HCT116 (cell line): ENCODE results near the gene MRGPRX3. TPM values are rescaled to one million over a fixed set of nuclear protein-coding genes. Genes with fewer than 3 reads are reported as not detected.

ENCODE experiments used
- ATAC-seq: fragments of 200-7000 bp; cut with Tn5 transposase; 2 replicates; pipeline ENCODE4 v1.9.1; 2020; ENCODE audit warnings: mild to moderate bottlenecking, moderate library complexity
- BruUV-seq: library from RNA; stranded (reverse); fragments of 400-500 nt; replicated peaks from 2 replicates; lab custom pipeline; 2021; lab: Mats Ljungman, UMichigan
- CTCF ChIA-PET: fragments of 300-600 bp; sonication (Branson Sonifier 250); formaldehyde crosslinking; loops from one replicate; lab custom pipeline; 2021; ENCODE audit warnings: antibody characterized with exemption; lab: Charles Lee
- POLR2A ChIA-PET: fragments of 300-600, 350-600 bp; sonication (Branson Sonifier 250); formaldehyde crosslinking; loops from one replicate; lab custom pipeline; 2021; ENCODE audit warnings: antibody characterized with exemption; lab: Charles Lee
- RAD21 ChIA-PET, 2 experiments: fragments of 300-600 bp; sonication (Branson Sonifier 250); formaldehyde crosslinking; loops; one replicate each; lab custom pipeline; 2023; ENCODE audit warnings: low total read pairs in 2 of 2; ENCODE audit not compliant: uncharacterized antibody in 2 of 2, unreplicated experiment in 2 of 2, low non-redundant PET in 1 of 2; lab: Charles Lee
- DNase-seq: peaks from one replicate; pipeline ENCODE4 v3.0.0-alpha.2; 2010; ENCODE audit warnings: low read depth, low spot score
- H2AFZ ChIP-seq: fragments of 200-600 bp; shearing (Covaris generic), sonication (generic); 2 replicates; pipeline ENCODE4 v1.6.1; 2017; ENCODE audit warnings: low read depth, mixed run types, mixed read lengths, antibody characterized with exemption, low read length; ENCODE audit not compliant: poor library complexity, severe bottlenecking
- H3K27ac ChIP-seq: 2 replicates; pipeline ENCODE4 v1.5.1; 2012; ENCODE audit warnings: low read depth, low read length
- H3K27me3 ChIP-seq: fragments of 200-600 bp; sonication (generic); 2 replicates; pipeline ENCODE4 v1.6.1; 2016; ENCODE audit warnings: mixed run types, low read length, mixed read lengths; ENCODE audit not compliant: insufficient read depth
- H3K36me3 ChIP-seq, 2 experiments: fragments of 200-500 bp in 1 of 2; fragments of 200-600 bp in 1 of 2; sonication (Bioruptor generic) in 1 of 2; sonication (generic) in 1 of 2; 2 replicates each; pipeline versions ENCODE4 v1.5.1 to v1.6.1; 2014 to 2016; ENCODE audit warnings: low read length in 2 of 2, inconsistent platforms in 1 of 2, mixed read lengths in 1 of 2, mixed run types in 1 of 2; ENCODE audit not compliant: insufficient read depth in 2 of 2, control insufficient read depth in 1 of 2
- H3K4me1 ChIP-seq, 2 experiments: fragments of 200-600 bp in 1 of 2; sonication (generic) in 1 of 2; 2 replicates each; pipeline versions ENCODE4 v1.5.1 to v1.6.1; 2012 to 2017; ENCODE audit warnings: low read length in 2 of 2, inconsistent platforms in 1 of 2, mild to moderate bottlenecking in 1 of 2, mixed read lengths in 1 of 2, mixed run types in 1 of 2, moderate library complexity in 1 of 2; ENCODE audit not compliant: insufficient read depth in 2 of 2, control insufficient read depth in 1 of 2
- H3K4me2 ChIP-seq: fragments of 200-600 bp; sonication (generic); 2 replicates; pipeline ENCODE4 v1.6.1; 2017; ENCODE audit warnings: mixed run types, low read length, mixed read lengths
- H3K4me3 ChIP-seq, 2 experiments: fragments of 200-600 bp in 1 of 2; sonication (generic) in 1 of 2; replicated peaks in 1 of 2; 2 replicates each; pipeline ENCODE4 v1.5.1; 2011 to 2016; ENCODE audit warnings: low read length in 2 of 2, control low read depth in 1 of 2, low read depth in 1 of 2, mild to moderate bottlenecking in 1 of 2, mixed read lengths in 1 of 2, mixed run types in 1 of 2
- H3K79me2 ChIP-seq: fragments of 200-600 bp; sonication (generic); 2 replicates; pipeline ENCODE4 v1.6.1; 2017; ENCODE audit warnings: mild to moderate bottlenecking, mixed run types, low read length, moderate library complexity, mixed read lengths; ENCODE audit not compliant: insufficient read depth
- H3K9ac ChIP-seq: fragments of 200-600 bp; sonication (generic); 2 replicates; pipeline ENCODE4 v1.6.1; 2016; ENCODE audit warnings: low read length, mixed read lengths
- H3K9me2 ChIP-seq: fragments of 200-600 bp; sonication (generic), shearing (Covaris generic); 2 replicates; pipeline ENCODE4 v1.6.1; 2017; ENCODE audit warnings: mixed run types, mild to moderate bottlenecking, moderate library complexity; ENCODE audit not compliant: insufficient read depth
- H3K9me3 ChIP-seq, 2 experiments: fragments of 200-500 bp in 1 of 2; fragments of 200-600 bp in 1 of 2; sonication (Bioruptor generic) in 1 of 2; sonication (generic) in 1 of 2; 2 replicates each; pipeline ENCODE4 v1.6.1; 2014 to 2017; ENCODE audit warnings: low read length in 2 of 2, mixed read lengths in 2 of 2, inconsistent platforms in 1 of 2, low read depth in 1 of 2, mild to moderate bottlenecking in 1 of 2, mixed run types in 1 of 2, moderate library complexity in 1 of 2; ENCODE audit not compliant: control insufficient read depth in 1 of 2, insufficient read depth in 1 of 2
- H4K20me1 ChIP-seq: fragments of 200-600 bp; sonication (generic), shearing (Covaris generic); 2 replicates; pipeline ENCODE4 v1.6.1; 2017; ENCODE audit warnings: mixed run types, mild to moderate bottlenecking, moderate library complexity; ENCODE audit not compliant: insufficient read depth
- EGR1 ChIP-seq: IDR thresholded peaks from 2 replicates; pipeline ENCODE4 v1.6.1; 2012; ENCODE audit warnings: low read depth
- EZH2 ChIP-seq: fragments of 200-600 bp; sonication (generic); IDR thresholded peaks from 2 replicates; pipeline ENCODE4 v1.6.1; 2017; ENCODE audit warnings: antibody characterized with exemption, mixed run types
- FOSL1 ChIP-seq: IDR thresholded peaks from 2 replicates; pipeline ENCODE4 v1.6.1; 2012; ENCODE audit warnings: low read depth
- JUND ChIP-seq: IDR thresholded peaks from 2 replicates; pipeline ENCODE4 v1.6.1; 2012
- POLR2A ChIP-seq: IDR thresholded peaks from 2 replicates; pipeline ENCODE4 v1.7.0; 2011; ENCODE audit warnings: borderline replicate concordance; ENCODE audit not compliant: insufficient read depth, insufficient read length; ENCODE audit errors: extremely low read depth
- POLR2AphosphoS5 ChIP-seq: IDR thresholded peaks from 2 replicates; pipeline ENCODE4 v1.6.1; 2011; ENCODE audit warnings: mild to moderate bottlenecking, low read depth, low read length, moderate library complexity
- SIN3A ChIP-seq: IDR thresholded peaks from 2 replicates; pipeline ENCODE4 v1.6.1; 2012; ENCODE audit warnings: low read depth
- SP1 ChIP-seq: IDR thresholded peaks from 2 replicates; pipeline ENCODE4 v1.6.1; 2012; ENCODE audit warnings: low read depth
- TCF7L2 ChIP-seq: IDR thresholded peaks from 2 replicates; pipeline ENCODE4 v1.7.0; 2011; ENCODE audit warnings: borderline replicate concordance, inconsistent platforms; ENCODE audit not compliant: insufficient read depth, insufficient read length; ENCODE audit errors: extremely low read depth
- ZNF274 ChIP-seq: fragments of 200-500 bp; sonication (Bioruptor generic); IDR thresholded peaks from 2 replicates; pipeline ENCODE4 v1.6.1; 2014; ENCODE audit warnings: mild to moderate bottlenecking, low read depth, low read length, inconsistent platforms
- intact Hi-C: fragments of 100-400 bp; cut with micrococcal nuclease; formaldehyde crosslinking; loops from 2 replicates; pipeline ENCODE4 v1.10.0; 2022
- total RNA-seq: library from RNA; stranded (reverse); gene quantifications from one replicate; pipeline ENCODE4 v1.2.1, GENCODE V29; 2021; ENCODE audit not compliant: unreplicated experiment
- TF ChIP-seq, protein P1 (sequence below): IDR thresholded peaks from 2 replicates; pipeline ENCODE4 v1.6.1; 2011; ENCODE audit warnings: mild to moderate bottlenecking, low read length, moderate library complexity; ENCODE audit not compliant: insufficient replicate concordance; ENCODE audit errors: extremely low read depth
- TF ChIP-seq, protein P2 (sequence below), 3 experiments: fragments of 200-600 bp in 1 of 3; sonication (generic) in 1 of 3; IDR thresholded peaks in 2 of 3; conservative IDR thresholded peaks in 1 of 3; 2 replicates each; pipeline ENCODE4 v1.5.1; 2012 to 2017; ENCODE audit warnings: low read depth in 2 of 3, low read length in 2 of 3, antibody characterized with exemption in 1 of 3, borderline replicate concordance in 1 of 3, control low read depth in 1 of 3, mild to moderate bottlenecking in 1 of 3, mixed read lengths in 1 of 3, mixed run types in 1 of 3, moderate library complexity in 1 of 3; ENCODE audit not compliant: insufficient read depth in 1 of 3
- TF ChIP-seq, protein P3 (sequence below): IDR thresholded peaks from 2 replicates; pipeline ENCODE4 v1.6.1; 2012

Gene MRGPRX3
- total RNA-seq, 1 experiment from 2014 or later: not detected

DNA sequence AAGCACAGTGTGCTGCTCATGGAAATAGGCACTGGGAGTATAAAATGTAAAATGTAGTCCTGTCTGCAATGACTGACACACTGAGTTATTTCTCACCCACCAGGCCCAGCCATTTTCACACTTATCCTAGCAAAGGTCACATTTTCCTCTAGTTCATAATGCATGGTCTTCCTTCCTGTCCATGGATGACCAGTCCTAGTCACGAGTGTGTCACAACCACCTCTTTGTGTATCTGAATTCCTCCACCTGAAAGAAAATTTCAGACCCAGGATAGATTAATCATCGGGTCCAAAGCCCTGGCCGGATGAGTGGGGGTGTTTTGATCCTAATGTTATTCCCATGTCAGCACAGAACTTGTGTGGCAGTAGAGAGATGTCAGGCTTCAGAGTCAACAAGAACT is 40.3 kb downstream of the MRGPRX3 start, which contains the start of gene MRGPRX4 (continued):
- TF ChIP-seq, protein P1, sequence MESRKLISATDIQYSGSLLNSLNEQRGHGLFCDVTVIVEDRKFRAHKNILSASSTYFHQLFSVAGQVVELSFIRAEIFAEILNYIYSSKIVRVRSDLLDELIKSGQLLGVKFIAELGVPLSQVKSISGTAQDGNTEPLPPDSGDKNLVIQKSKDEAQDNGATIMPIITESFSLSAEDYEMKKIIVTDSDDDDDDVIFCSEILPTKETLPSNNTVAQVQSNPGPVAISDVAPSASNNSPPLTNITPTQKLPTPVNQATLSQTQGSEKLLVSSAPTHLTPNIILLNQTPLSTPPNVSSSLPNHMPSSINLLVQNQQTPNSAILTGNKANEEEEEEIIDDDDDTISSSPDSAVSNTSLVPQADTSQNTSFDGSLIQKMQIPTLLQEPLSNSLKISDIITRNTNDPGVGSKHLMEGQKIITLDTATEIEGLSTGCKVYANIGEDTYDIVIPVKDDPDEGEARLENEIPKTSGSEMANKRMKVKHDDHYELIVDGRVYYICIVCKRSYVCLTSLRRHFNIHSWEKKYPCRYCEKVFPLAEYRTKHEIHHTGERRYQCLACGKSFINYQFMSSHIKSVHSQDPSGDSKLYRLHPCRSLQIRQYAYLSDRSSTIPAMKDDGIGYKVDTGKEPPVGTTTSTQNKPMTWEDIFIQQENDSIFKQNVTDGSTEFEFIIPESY: no peak
- TF ChIP-seq POLR2A (no peak), EZH2 (no peak), POLR2AphosphoS5 (no peak), TCF7L2 (no peak), ZNF274 (no peak), SP1 (no peak), JUND (no peak), FOSL1 (no peak), SIN3A (no peak)
- TF ChIP-seq, protein P2, sequence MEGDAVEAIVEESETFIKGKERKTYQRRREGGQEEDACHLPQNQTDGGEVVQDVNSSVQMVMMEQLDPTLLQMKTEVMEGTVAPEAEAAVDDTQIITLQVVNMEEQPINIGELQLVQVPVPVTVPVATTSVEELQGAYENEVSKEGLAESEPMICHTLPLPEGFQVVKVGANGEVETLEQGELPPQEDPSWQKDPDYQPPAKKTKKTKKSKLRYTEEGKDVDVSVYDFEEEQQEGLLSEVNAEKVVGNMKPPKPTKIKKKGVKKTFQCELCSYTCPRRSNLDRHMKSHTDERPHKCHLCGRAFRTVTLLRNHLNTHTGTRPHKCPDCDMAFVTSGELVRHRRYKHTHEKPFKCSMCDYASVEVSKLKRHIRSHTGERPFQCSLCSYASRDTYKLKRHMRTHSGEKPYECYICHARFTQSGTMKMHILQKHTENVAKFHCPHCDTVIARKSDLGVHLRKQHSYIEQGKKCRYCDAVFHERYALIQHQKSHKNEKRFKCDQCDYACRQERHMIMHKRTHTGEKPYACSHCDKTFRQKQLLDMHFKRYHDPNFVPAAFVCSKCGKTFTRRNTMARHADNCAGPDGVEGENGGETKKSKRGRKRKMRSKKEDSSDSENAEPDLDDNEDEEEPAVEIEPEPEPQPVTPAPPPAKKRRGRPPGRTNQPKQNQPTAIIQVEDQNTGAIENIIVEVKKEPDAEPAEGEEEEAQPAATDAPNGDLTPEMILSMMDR (IDR thresholded peaks at IDR 0.05 in 2 of 3, conservative IDR thresholded peaks at IDR 0.05 in 1 of 3; ENCODE audit: borderline replicate concordance in 1 of 3, insufficient read depth in 1 of 3, low read depth in 2 of 3, low read length in 2 of 3): no peak

DNA sequence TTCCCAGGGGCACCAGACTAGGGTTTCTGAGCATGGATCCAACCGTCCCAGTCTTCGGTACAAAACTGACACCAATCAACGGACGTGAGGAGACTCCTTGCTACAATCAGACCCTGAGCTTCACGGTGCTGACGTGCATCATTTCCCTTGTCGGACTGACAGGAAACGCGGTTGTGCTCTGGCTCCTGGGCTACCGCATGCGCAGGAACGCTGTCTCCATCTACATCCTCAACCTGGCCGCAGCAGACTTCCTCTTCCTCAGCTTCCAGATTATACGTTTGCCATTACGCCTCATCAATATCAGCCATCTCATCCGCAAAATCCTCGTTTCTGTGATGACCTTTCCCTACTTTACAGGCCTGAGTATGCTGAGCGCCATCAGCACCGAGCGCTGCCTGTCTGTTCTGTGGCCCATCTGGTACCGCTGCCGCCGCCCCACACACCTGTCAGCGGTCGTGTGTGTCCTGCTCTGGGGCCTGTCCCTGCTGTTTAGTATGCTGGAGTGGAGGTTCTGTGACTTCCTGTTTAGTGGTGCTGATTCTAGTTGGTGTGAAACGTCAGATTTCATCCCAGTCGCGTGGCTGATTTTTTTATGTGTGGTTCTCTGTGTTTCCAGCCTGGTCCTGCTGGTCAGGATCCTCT is 41.0 kb downstream of the MRGPRX3 start:
- ChIA-PET RAD21 (no interaction called here), CTCF (no interaction called here), POLR2A (no interaction called here)
- H3K4me1 ChIP-seq: no peaks in the 10 kb centered on the region
- DNase-seq (no peak), ATAC-seq (no peak)
- H3K4me2 ChIP-seq: no peak overlapping the region
- no peak overlapping the region for H2AFZ ChIP-seq
- H3K27ac ChIP-seq: no peak overlapping the region
- H3K79me2 ChIP-seq: no peaks in the 10 kb centered on the region
- TF ChIP-seq SP1 (no peak), TCF7L2 (no peak), EGR1 (no peak), EZH2 (no peak)
- TF ChIP-seq, protein P3, sequence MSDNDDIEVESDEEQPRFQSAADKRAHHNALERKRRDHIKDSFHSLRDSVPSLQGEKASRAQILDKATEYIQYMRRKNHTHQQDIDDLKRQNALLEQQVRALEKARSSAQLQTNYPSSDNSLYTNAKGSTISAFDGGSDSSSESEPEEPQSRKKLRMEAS: no peak
- no TSS peak for BruUV-seq
- intact Hi-C loops: no loop called here
- peaks cover 34% of the 10 kb centered on the region for H3K27me3 ChIP-seq
- no peaks in the 10 kb centered on the region for H3K9me3 ChIP-seq
- H3K4me3 ChIP-seq: no peak overlapping the region
- no peak overlapping the region for H3K9ac ChIP-seq
- no peaks in the 10 kb centered on the region for H3K36me3 ChIP-seq
- no peaks in the 10 kb centered on the region for H3K9me2 ChIP-seq
- no peaks in the 10 kb centered on the region for H4K20me1 ChIP-seq
